HG03045 (cell line): ENCODE data around the gene GPR62.

Experiments used
- ATAC-seq: cut with Tn5 transposase; IDR thresholded peaks from one replicate; pipeline ENCODE4 v1.9.1; 2021; ENCODE audit warnings: mild to moderate bottlenecking, moderate library complexity; ENCODE audit not compliant: unreplicated experiment

The GPR62 gene

DNA sequence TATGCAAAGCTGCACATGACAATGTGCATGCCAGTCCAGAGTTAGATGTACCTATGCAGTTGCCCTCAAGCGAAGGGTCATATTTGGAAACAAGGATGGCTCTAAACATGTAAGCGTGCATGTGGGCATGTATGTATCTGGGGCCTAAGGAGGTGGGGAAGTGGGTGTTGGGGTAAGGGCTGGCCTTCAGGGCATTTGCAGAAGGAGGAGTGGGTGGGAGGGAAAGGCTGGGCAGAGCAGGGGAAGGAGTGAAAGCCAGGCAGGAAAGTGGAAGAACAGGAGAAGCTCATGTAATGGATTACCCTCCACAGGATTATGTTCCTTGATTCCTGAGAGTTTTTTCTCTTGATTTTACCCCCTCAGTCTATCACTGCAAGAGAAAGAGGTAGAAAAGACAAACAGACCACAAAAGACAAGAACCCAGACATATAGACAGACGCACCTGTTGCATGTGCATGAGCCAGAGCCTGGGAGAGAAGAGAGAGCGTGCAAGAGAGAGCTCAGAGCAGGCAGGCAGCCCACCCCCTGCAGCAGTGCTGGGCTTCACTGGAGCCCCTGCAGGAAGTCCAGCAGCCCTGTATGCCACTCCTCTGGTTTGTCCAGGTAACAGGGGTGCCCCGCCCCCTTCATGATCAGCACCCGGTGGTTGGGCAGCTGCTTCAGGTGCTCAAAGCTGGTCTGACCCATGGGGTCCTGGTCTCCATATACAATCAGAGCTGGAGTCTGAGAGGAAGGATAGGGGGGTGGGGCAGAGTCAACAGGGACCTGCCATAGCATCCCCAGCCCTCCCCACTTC, 13.9 kb downstream of the GPR62 start:
- no peak for ATAC-seq

DNA sequence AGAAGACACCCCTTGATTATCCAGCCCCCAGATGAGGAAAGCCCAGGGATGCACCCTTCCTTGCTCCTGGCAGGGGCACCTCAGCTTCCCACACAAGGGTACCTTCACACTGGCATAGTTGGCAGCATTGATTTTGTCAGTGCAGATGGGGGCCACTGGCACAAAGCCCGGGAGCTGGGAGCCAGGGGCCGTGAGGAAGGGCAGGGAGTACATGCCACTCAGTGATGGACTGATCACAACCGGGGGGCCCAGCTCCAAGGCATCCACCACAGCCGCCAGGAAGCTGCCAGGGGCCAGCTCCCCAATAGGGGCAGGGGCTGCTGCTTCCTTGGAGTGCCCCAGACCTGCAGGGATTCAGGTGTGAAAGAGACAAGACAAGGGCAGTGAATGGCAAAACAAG, 14.7 kb downstream of the GPR62 start:
- no peak for ATAC-seq

DNA sequence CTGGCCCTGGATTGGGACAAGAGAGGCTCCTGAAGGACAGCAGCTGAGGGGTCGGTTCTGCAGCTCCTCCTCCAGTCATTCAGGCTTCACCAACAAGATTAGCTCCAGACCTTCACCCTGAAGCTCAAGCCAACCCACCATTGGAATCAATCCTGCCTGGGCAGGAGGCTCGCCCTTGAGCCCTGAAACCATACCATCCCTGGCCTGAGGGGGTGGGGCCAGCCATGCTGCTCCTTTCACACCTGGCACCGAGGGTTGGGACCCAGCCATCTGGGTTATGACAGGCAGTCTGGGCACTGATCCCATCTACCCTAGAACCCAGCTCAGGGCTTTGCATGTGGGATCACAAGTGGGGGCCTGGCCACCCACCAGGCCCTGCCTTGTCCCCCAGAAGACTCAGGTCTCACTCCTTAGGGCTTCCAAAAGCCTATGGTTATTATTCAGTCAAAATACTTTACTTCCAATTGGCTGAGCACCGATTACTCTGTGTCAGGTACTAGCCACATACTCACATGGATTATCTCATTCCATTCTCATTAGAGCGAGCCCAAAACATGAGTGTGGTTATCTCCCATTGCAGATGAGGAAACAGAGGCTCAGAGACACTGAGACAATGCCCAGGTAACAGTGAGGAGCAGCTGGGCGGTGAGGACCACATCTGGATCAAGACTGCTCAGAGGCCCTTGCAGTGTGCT, 15.6 kb downstream of the GPR62 start:
- ATAC-seq = no peak

DNA sequence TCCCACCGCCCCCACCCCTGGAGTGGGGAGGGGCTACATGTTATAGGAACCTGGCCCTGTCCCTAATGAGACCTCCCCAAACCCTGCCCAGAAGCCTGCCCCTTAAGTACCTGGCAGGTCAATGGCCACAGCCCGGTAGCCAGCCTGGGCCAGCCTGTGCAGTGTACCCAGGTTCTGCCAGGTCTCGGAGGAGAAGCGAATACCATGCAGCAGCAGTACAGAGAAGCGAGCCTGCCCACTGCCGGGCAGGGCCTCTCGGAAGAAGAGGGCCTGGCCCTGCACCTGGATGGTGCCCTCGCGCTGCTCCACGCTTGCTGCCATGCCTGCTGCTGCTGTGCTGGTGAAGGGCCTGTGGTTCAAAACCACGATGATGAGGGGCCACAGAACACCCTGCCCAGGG, 16.2 kb downstream of the GPR62 start:
- no peak for ATAC-seq

DNA sequence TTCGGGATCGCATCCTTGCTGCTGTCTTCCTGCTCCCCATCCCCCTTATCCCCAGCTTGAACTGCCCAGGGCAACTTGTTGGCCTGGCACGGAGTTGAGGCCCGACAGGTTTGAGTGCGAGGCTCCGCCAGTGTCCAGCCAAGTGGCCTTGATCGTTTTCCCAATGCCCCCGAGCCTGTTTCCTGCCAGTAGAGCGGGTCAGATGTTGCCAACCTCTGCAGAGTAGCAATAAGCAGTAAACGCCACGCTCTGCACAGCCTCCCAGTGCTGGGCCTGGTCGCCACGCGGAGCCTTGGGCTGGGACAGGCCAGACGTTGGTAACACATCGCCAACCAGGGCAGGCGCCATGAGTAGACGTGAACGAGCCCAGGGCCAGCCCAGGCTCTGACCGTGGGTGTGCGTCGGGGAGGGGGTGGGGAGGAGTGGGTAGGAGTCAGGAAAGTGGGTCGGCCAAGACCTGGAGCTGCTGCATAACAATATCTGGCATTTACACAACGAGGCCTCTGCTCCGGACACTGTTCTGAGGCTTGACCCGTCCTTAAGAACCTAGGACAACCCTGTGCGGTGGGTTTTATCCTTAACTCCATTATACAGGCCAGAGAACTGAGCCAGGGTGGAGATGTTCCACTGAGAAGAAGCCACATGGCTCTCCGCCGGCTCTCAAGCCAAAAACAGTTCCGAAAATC, 19.2 kb downstream of the GPR62 start:
- peak; percentile 10 for ATAC-seq

DNA sequence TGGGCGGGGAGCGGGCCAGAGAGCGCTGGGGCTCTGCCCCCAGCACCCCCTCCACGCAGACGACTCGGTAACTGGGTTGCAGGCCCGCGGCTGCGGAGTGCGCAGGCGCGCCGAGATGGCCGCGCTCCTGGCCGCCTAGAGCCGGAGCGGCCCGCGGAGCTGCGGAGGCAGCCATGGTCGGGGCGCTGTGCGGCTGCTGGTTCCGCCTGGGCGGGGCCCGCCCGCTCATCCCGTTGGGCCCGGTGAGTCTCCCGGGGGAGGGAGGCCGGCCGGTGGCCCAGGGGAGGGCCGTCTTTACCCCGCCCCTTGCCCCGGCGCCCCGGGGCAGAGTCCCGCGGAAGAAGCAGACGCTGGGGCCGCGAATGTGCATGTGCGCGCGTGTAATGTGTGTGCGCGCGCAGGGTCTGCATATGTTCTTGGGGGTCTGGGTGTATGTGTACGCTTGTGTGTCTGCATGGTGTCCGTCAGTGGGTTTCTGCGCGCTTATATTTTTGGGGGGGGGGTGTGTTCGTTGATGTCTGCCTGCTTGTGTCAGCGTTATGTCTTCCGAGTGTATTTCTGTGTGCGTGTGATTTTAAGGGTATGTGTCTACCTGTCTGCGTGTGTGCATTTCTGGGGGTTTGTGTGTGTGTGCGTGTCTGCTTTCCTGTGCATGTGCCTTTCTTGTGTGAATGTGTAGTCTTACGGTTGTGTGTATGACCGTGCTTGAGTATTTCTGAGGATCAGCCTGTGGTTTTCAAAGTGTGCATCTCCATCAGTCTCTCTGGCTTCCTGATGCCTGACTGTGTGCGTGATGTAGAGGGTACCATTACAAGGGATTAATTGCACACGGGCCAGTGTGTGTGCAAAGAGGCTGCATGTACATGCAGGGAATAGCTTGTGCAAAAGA, 20.0 kb downstream of the GPR62 start, which contains the start of gene ABHD14A:
ABHD14A (plus strand) TSS at position 102 of the 889 bp plus-strand sequence; CDS start at position 174, 72 bp downstream.
- peak; percentile 51 for ATAC-seq

DNA sequence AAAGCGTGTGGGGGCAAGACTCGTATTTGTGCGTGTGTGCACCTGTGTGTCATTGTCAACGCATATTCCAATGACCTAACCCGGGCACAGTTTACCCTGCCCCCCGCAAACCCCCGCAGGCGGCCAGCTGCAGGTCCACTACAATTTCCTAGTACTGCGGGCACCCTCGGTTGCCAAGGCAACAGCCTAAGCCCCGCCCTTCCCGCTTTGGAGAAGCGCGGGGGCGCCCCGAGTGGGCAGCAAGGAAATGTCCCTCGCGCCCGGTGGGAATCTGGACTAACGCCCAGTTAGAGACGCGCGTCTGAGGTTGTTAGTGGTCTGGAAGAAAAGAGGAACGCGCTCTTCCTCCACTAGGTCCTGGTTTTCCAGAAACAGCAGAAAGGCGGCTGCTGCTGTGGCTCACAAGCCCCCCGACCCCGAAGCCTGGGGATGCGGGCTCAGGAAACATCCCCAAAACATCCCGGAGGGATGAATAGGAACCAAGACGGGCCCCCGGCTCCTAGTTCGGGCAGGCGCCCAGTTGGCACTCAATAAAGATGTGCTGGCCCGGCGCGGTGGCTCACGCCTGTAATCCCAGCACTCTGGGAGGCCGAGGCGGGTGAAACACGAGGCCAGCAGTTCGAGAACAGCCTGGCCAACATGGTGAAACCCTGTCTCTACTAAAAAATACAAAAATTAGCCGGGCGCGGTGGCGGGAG, 20.8 kb downstream of the GPR62 start:
- ATAC-seq = no peak

DNA sequence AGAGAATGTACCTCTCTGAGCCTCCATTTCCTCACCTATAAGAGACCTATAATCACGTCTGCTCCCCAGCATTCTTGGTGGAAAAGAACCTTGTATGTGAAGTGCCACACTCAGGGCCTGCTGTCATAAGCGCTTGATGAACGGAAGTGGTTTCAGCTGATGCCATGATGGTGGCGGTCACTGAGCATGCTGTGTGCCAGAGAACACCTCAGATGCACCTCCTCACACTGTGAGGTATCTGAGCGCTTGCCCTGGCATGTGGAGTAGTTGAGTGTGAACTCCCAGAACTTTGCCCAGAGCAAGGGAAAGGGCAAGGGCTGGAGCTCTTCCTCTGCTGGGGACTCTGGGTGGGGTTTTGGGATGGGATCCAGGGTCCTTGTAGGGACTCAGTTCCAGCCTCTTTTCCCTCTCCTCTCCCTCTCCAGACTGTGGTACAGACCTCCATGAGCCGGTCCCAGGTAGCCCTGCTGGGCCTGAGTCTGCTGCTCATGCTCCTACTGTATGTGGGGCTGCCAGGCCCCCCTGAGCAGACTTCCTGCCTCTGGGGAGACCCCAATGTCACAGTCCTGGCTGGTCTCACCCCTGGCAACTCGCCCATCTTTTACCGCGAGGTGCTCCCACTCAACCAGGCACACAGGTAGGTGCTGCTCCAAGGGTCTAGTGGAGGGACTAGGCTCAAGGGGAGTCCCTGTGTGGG, 22.4 kb downstream of the GPR62 start:
- ATAC-seq = no peak

DNA sequence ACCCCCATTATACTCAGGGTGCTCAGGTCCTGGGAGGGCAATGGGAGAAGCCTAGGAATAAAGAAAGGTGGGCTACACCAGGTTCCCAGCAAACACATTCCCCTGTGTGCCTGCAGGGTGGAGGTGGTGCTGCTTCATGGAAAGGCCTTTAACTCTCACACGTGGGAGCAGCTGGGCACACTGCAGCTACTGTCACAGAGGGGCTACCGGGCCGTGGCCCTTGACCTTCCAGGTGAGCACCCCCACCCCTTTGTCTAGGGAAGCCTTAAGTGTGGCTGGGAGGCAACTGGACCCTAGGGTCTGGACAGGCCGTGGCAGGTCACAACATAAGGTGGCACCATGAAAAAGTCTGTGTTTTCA, 22.9 kb downstream of the GPR62 start:
- no peak for ATAC-seq

DNA sequence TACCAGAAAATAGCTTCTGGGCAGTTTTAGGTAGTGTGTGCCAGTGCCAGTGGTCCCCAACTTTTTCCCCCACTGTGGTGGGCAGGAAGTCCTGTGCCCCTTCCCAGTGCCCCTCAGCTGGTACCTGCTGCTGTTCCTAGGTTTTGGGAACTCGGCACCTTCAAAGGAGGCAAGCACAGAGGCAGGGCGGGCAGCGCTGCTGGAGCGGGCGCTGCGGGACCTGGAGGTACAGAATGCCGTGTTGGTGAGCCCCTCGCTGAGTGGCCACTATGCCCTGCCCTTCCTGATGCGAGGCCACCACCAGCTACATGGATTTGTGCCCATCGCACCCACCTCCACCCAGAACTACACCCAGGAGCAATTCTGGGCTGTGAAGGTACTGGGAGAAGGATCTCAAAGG, 25.1 kb downstream of the GPR62 start:
- no peak for ATAC-seq

DNA sequence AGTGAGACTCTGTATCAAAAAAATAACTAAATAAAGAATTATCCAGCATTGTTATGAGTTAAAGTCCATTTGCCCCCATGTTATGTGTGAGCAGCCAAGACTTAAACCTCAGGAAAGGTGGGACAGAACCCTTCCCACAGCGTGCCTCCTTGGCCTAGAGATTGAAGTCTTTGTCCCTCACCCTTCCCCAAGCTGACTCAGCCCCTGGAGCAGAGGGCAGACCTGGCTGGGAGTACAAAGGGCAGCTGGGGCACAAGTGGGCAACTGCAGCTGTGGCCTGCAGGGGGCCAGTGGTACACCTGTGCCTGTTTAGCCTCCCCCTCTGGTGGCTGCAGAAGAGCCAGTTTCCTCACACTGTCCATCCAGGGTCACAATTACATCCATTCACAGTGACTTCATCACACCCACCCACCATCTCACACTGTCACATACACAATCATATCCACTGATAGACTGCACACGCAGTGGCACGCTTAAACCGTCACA, 27.2 kb downstream of the GPR62 start:
- ATAC-seq = peak; percentile 26

DNA sequence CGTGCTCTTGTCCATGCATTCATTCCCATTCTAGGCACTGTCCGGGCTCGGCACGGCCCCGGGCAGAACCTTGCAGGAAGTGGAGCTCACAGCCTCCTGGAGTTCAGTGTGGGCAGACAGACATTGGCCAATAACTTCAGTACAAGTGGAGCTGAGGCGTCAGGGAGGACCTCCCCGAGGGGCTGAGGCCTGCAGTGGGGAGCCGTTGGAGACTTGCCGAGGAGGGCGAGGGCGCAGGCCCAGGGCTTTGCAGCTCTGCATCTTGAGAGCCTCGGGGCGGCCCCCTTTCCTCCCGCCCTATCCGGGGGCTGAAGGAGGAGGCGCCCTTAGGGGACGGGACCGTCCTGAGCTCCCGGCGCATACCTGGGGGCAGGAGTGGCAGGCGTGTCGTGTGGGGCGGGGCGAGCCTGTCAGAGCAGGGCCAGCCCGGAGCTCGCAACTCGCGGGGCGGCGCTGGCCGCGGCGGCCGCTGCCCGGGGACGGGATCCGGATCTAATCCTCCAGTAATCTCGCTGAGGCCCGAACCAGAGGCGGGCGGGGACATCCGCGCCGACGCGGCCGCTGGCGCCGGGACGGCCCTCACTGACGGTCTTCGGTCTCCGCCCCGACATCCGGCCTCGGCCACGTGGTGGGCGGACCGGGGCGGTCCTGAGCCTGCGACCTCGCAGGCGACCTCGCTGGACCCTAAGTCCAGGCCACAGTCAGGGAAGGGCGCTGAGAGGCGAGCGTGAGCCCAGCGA, 27.8 kb downstream of the GPR62 start, which contains the start of gene ACY1:
ACY1 (plus strand) TSS at position 698 of the 740 bp plus-strand sequence. CDS start 530 bp downstream, outside the sequence.
- ATAC-seq = peak; percentile 77

DNA sequence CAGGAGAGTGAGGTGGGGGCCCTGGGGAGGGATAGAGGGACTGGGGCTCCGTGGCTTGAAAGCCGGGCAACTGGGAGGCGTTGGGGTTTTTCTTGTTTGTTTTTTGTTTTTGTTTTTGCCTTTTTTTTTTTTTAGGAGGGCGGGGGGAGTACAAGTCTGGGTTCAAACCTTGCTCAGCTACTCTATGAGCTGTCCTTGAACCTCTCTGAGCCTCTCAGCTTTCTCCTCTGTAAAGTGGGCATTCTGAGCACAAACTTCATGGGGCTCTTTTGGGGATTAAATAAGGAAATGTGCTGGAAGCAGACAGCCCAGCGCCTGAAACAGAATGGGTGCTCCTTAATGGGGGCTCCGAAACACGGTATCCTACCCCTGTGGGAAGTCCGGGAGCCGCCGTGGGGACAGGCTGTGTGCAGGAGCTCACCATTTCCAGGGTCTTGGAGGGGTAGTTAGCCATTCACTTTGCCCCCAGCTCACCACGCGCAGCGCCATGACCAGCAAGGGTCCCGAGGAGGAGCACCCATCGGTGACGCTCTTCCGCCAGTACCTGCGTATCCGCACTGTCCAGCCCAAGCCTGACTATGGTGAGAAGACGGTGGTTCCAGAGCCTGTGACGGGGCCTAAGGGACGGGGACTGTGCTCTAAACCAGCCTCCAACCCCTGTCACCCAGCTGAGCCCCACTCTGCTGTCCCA, 28.5 kb downstream of the GPR62 start:
- ATAC-seq = no peak

DNA sequence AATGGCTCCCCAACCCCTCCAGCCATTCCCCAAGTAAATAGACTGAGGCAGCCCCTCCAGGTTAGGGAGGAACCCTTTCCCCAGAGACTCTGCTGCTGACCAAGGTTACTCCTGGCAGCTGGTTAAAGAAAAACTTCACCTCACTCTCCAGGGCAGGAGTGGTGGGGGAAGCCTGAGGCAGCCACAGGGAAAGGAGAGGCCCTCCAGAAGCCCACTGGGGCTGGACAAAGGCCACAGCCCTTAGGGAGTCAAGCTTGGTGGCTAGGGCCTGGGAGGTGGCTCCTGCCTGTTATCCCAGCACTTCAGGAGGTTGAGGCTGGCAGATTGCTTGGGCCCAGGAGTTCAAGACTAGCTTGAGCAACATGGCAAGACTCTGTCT, 29.1 kb downstream of the GPR62 start:
- ATAC-seq = no peak

DNA sequence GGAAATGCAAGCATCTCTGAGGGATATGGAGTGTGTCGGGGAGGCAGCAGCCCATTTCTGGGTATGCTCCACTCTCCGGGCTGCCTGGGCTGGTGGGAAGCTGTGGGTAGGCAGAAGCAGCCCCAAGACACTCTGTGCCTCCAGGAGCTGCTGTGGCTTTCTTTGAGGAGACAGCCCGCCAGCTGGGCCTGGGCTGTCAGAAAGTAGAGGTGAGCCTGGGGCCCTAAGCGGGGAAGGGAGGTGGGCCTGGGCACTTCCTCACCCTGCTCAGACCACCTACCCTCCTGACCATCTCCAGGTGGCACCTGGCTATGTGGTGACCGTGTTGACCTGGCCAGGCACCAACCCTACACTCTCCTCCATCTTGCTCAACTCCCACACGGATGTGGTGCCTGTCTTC, 29.9 kb downstream of the GPR62 start:
- no peak for ATAC-seq

DNA sequence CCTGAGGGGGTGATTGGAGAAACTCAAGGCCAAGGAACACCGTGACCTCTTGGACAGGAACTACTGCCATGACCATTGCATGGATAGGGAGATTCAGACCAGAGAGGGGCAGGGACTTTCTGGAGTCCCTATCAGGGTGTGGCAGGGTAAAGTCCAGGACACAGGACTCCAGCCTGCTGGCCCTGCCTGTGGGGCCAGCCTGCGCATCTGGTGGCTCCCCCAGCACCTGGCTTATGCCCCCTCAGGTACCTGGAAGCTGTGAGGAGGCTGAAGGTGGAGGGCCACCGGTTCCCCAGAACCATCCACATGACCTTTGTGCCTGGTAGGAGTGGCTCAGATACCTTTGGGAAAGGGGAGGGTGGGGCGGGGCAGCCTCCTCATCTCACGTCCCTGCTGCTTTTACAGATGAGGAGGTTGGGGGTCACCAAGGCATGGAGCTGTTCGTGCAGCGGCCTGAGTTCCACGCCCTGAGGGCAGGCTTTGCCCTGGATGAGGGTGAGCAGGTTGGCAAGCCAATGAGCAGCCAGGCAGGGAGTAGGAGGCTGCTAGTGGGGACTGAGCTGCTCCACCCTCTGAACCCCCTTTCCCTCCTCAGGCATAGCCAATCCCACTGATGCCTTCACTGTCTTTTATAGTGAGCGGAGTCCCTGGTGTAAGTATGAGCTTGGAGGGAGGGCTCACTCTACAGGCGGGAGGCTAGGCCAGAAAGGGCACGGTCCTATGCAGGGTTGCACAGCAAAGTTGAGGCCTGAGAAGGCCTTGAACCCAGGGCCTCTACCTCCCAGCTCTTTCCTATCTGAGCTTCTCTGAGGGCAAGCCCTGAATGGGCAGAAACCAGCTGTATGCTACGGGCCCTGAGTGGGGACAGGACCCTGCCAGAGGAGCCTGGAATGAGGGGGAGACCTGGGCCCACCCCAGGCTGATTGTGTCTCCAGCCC, 31.1 kb downstream of the GPR62 start:
- no peak for ATAC-seq

DNA sequence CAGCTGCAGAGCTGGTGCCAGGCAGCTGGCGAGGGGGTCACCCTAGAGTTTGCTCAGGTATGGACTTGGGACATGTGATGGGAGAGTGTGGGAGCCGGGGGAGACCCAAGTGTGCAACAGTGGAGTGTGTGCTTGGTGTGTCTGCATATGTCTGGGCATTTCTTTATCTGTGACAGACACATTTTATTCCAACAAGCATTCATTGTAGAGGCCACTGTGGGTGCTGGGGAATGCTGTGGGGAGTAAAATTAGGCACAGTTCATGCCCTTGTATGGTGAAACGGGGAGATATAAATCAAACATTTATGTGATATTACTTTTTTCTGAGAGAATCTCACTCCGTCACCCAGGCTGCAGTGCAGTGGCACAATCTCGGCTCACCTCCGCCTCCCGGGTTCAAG, 32.4 kb downstream of the GPR62 start:
- ATAC-seq = no peak
